SJCRH30 (cell line): ENCODE results near the gene TDP1. TPM values are rescaled to one million over a fixed set of nuclear protein-coding genes. Genes with fewer than 3 reads are reported as not detected.

ENCODE experiments used
- DNase-seq, 2 experiments: peaks; one replicate each; pipeline ENCODE4 v3.0.0-alpha.2; 2015 to 2020
- H3K27ac ChIP-seq: fragments of 250-450 bp; sonication (Bioruptor Pico); 2 replicates; pipeline ENCODE4 v1.5.1; 2020; ENCODE audit warnings: mild to moderate bottlenecking, moderate library complexity
- H3K27me3 ChIP-seq: fragments of 250-450 bp; sonication (Bioruptor Pico); 2 replicates; pipeline ENCODE4 v1.5.1; 2020; ENCODE audit warnings: mild to moderate bottlenecking, moderate library complexity
- H3K36me3 ChIP-seq: fragments of 250-450 bp; sonication (Bioruptor Pico); 2 replicates; pipeline ENCODE4 v1.5.1; 2020; ENCODE audit warnings: mild to moderate bottlenecking, moderate library complexity
- H3K4me1 ChIP-seq: fragments of 250-450 bp; sonication (Bioruptor Pico); 2 replicates; pipeline ENCODE4 v1.5.1; 2020; ENCODE audit warnings: mild to moderate bottlenecking, moderate library complexity
- H3K4me3 ChIP-seq: fragments of 250-450 bp; sonication (Bioruptor Pico); 2 replicates; pipeline ENCODE4 v1.5.1; 2020; ENCODE audit warnings: mild to moderate bottlenecking, moderate library complexity
- H3K9me3 ChIP-seq: fragments of 250-450 bp; sonication (Bioruptor Pico); replicated peaks from 2 replicates; pipeline ENCODE4 v1.5.1; 2020; ENCODE audit warnings: mild to moderate bottlenecking, moderate library complexity
- total RNA-seq: library from RNA; depleted of rRNA; stranded (reverse); fragments of >200 nt; shearing (Covaris generic); gene quantifications from 2 replicates; pipeline ENCODE4 v1.2.3, GENCODE V29; 2014

Gene TDP1
- total RNA-seq, 1 experiment from 2014 or later = 58.5 TPM

GRCh38 chr14:90039253-90040010 lies 83.7 kb downstream of the TDP1 start:
- Histone ChIP-seq H3K4me1 (0 out of 2 replicates have a peak, but pooled peaks cover 2% of the 10 kb centered on the region), H3K9me3 (no peaks in the 10 kb centered on the region), H3K27me3 (no peaks in the 10 kb centered on the region), H3K27ac (no peak overlapping the region), H3K36me3 (peaks cover 39% of the 10 kb centered on the region), H3K4me3 (no peak overlapping the region)
- no peak for DNase-seq

- peak; percentile 25 to 39 for DNase-seq
- no peaks in the 10 kb centered on the region for H3K27me3 ChIP-seq
- H3K36me3 ChIP-seq = peaks cover 47% of the 10 kb centered on the region
- H3K4me1 ChIP-seq = 0 out of 2 replicates have a peak, but pooled peaks cover 2% of the 10 kb centered on the region
- H3K27ac ChIP-seq = no peak overlapping the region
- H3K4me3 ChIP-seq = no peak overlapping the region
- no peaks in the 10 kb centered on the region for H3K9me3 ChIP-seq
These were observed 84.7 kb downstream of the TDP1 start for GRCh38 chr14:90040411-90040810.

GRCh38 chr14:90042496-90043252 lies 86.9 kb downstream of the TDP1 start:
- H3K4me3 ChIP-seq = no peak overlapping the region
- DNase-seq = no peak
- no peaks in the 10 kb centered on the region for H3K9me3 ChIP-seq
- no peaks in the 10 kb centered on the region for H3K27me3 ChIP-seq
- H3K36me3 ChIP-seq = peaks cover 30% of the 10 kb centered on the region
- H3K27ac ChIP-seq = no peak overlapping the region
- H3K4me1 ChIP-seq = 0 out of 2 replicates have a peak, but pooled peaks cover 2% of the 10 kb centered on the region

- Histone ChIP-seq H3K36me3 (peaks cover 18% of the 10 kb centered on the region; the same call in 1 of the 2 replicates), H3K9me3 (no peaks in the 10 kb centered on the region), H3K4me1 (0 out of 2 replicates have a peak, but pooled peaks cover 2% of the 10 kb centered on the region), H3K27me3 (no peaks in the 10 kb centered on the region), H3K4me3 (no peak overlapping the region), H3K27ac (no peak overlapping the region)
- DNase-seq = no peak
These were observed 89.9 kb downstream of the TDP1 start for GRCh38 chr14:90045616-90046015.

GRCh38 chr14:90049390-90049789 lies 93.7 kb downstream of the TDP1 start:
- no peak overlapping the region for H3K27ac ChIP-seq
- DNase-seq = peak in 1 of 2 experiments; percentile 14
- H3K4me1 ChIP-seq = no peaks in the 10 kb centered on the region
- H3K4me3 ChIP-seq = no peak overlapping the region
- no peaks in the 10 kb centered on the region for H3K27me3 ChIP-seq
- peaks cover 10% of the 10 kb centered on the region; the same call in 1 of the 2 replicates for H3K36me3 ChIP-seq
- no peaks in the 10 kb centered on the region for H3K9me3 ChIP-seq

GRCh38 chr14:90050271-90050670 lies 94.5 kb downstream of the TDP1 start:
- Histone ChIP-seq H3K4me1 (no peaks in the 10 kb centered on the region), H3K27me3 (no peaks in the 10 kb centered on the region), H3K36me3 (peaks cover under 1% of the 10 kb centered on the region; the same call in 1 of the 2 replicates), H3K9me3 (no peaks in the 10 kb centered on the region), H3K27ac (no peak overlapping the region), H3K4me3 (no peak overlapping the region)
- DNase-seq = no peak

- no peak for DNase-seq
- H3K4me1 ChIP-seq = no peaks in the 10 kb centered on the region
- H3K4me3 ChIP-seq = no peak overlapping the region
These were observed 97.3 kb downstream of the TDP1 start for GRCh38 chr14:90053044-90053443.

GRCh38 chr14:90054803-90055202 lies 99.1 kb downstream of the TDP1 start:
- no peak for DNase-seq
- Histone ChIP-seq H3K36me3 (no peaks in the 10 kb centered on the region), H3K27me3 (no peaks in the 10 kb centered on the region)

More at GRCh38 chr14:90053044-90053443, 97.3 kb downstream of the TDP1 start:
- no peak overlapping the region for H3K27ac ChIP-seq
- no peaks in the 10 kb centered on the region for H3K27me3 ChIP-seq
- H3K36me3 ChIP-seq = no peaks in the 10 kb centered on the region
- no peaks in the 10 kb centered on the region; the same call in 1 of the 2 replicates for H3K9me3 ChIP-seq

GRCh38 chr14:90056826-90057225 lies 101.1 kb downstream of the TDP1 start:
- DNase-seq = no peak
- Histone ChIP-seq H3K4me1 (no peaks in the 10 kb centered on the region; the same call in 1 of the 2 replicates), H3K36me3 (no peaks in the 10 kb centered on the region), H3K9me3 (no peaks in the 10 kb centered on the region; the same call in 1 of the 2 replicates), H3K4me3 (no peak overlapping the region), H3K27ac (no peak overlapping the region), H3K27me3 (no peaks in the 10 kb centered on the region)

More at GRCh38 chr14:90054803-90055202, 99.1 kb downstream of the TDP1 start:
- Histone ChIP-seq H3K9me3 (no peaks in the 10 kb centered on the region; the same call in 1 of the 2 replicates), H3K4me1 (no peaks in the 10 kb centered on the region), H3K27ac (no peak overlapping the region), H3K4me3 (no peak overlapping the region)

GRCh38 chr14:90058876-90059458 lies 103.2 kb downstream of the TDP1 start:
- no peaks in the 10 kb centered on the region for H3K36me3 ChIP-seq
- no peaks in the 10 kb centered on the region; the same call in 1 of the 2 replicates for H3K4me1 ChIP-seq
- DNase-seq = no peak
- no peaks in the 10 kb centered on the region for H3K27me3 ChIP-seq
- H3K27ac ChIP-seq = no peak overlapping the region
- H3K4me3 ChIP-seq = no peak overlapping the region
- H3K9me3 ChIP-seq = no peaks in the 10 kb centered on the region; the same call in 1 of the 2 replicates

- DNase-seq = peak; percentile 68 to 76
- no peaks in the 10 kb centered on the region; the same call in 1 of the 2 replicates for H3K4me1 ChIP-seq
- H3K9me3 ChIP-seq = no peaks in the 10 kb centered on the region; the same call in 1 of the 2 replicates
- H3K36me3 ChIP-seq = no peaks in the 10 kb centered on the region
- peak overlapping the region; percentile 56 for H3K4me3 ChIP-seq
- no peak overlapping the region for H3K27ac ChIP-seq
- no peaks in the 10 kb centered on the region for H3K27me3 ChIP-seq
These were observed 104.7 kb downstream of the TDP1 start for GRCh38 chr14:90060312-90060964.

- Histone ChIP-seq H3K4me1 (no peaks in the 10 kb centered on the region; the same call in 1 of the 2 replicates), H3K4me3 (peak overlapping the region; percentile 56), H3K36me3 (no peaks in the 10 kb centered on the region), H3K9me3 (no peaks in the 10 kb centered on the region; the same call in 1 of the 2 replicates), H3K27me3 (no peaks in the 10 kb centered on the region), H3K27ac (no peak overlapping the region)
- peak; percentile 7 to 24 for DNase-seq
These were observed 105.4 kb downstream of the TDP1 start for GRCh38 chr14:90060965-90061684.

GRCh38 chr14:90061685-90062126 lies 106.0 kb downstream of the TDP1 start, which contains the start of gene KCNK13:
KCNK13 (plus strand) TSS chr14:90061994; CDS start chr14:90062206, 212 bp downstream.
- Histone ChIP-seq H3K4me1 (no peaks in the 10 kb centered on the region; the same call in 1 of the 2 replicates), H3K27ac (no peak within 1 kb of the TSS), H3K36me3 (no peaks in the 10 kb centered on the region), H3K27me3 (no peaks in the 10 kb centered on the region), H3K4me3 (peak within 1 kb of the TSS; percentile 56), H3K9me3 (no peaks in the 10 kb centered on the region)
- peak; percentile 25 to 46 for DNase-seq
